HepG2 (cell line): ENCODE data around the gene SMIM44. TPM values are rescaled to one million over a fixed set of nuclear protein-coding genes. Genes with fewer than 3 reads are reported as not detected.

Experiments used
- ATAC-seq: fragments of 200-7000 bp; cut with Tn5 transposase; 3 replicates; pipeline ENCODE4 v1.9.1; 2020; ENCODE audit warnings: mild to moderate bottlenecking, moderate library complexity
- BruUV-seq: library from RNA; stranded (reverse); fragments of 400-500 nt; replicated peaks from 2 replicates; lab custom pipeline; 2021; lab: Mats Ljungman, UMichigan
- CTCF ChIA-PET: fragments of 300-600 bp; formaldehyde crosslinking; extraction: SDS; loops from one replicate; lab custom pipeline; 2021; ENCODE audit warnings: low total read pairs, inconsistent platforms, low intra/inter-chr PET ratio; lab: Yijun Ruan, JAX
- POLR2A ChIA-PET: fragments of 350-600 bp; sonication (Branson Sonifier 250); formaldehyde crosslinking; loops from one replicate; lab custom pipeline; 2020; ENCODE audit warnings: antibody characterized with exemption, inconsistent platforms; lab: Yijun Ruan, JAX
- DNase-seq: peaks from one replicate; pipeline ENCODE4 v3.0.0-alpha.2; 2015; ENCODE audit warnings: low spot score
- FAIRE-seq: peaks from 3 replicates; lab custom pipeline; 2011; peaks lifted over from hg19 to GRCh38; lab: Jason Lieb, UNC
- H2AFZ ChIP-seq: one replicate; pipeline ENCODE4 v1.6.1; 2011; ENCODE audit warnings: low read length, inconsistent platforms
- H3K27ac ChIP-seq: fragments of 300-600 bp; 3 replicates; pipeline ENCODE4 v1.8.0; 2011; ENCODE audit warnings: mixed run types, mild to moderate bottlenecking, mixed read lengths, low read length, inconsistent platforms; ENCODE audit not compliant: insufficient read depth; ENCODE audit errors: extremely low read length
- H3K27me3 ChIP-seq, 2 experiments: fragments of 200-600 bp in 1 of 2; 2 replicates in 1 of 2; 3 replicates in 1 of 2; pipeline versions ENCODE4 v1.6.0 to v1.8.0; 2011; ENCODE audit warnings: low read length in 2 of 2, mild to moderate bottlenecking in 2 of 2, moderate library complexity in 2 of 2, inconsistent platforms in 1 of 2; ENCODE audit not compliant: insufficient read depth in 2 of 2, control insufficient read depth in 1 of 2
- H3K36me3 ChIP-seq, 2 experiments: fragments of 200-600 bp in 1 of 2; replicated peaks in 1 of 2; 2 replicates in 1 of 2; 3 replicates in 1 of 2; pipeline versions ENCODE4 v1.5.1 to v1.8.0; 2011; ENCODE audit warnings: low read length in 2 of 2, inconsistent platforms in 1 of 2; ENCODE audit not compliant: insufficient read depth in 2 of 2, control insufficient read depth in 1 of 2
- H3K4me1 ChIP-seq: 2 replicates; pipeline ENCODE4 v1.5.1; 2012; ENCODE audit warnings: low read length, inconsistent platforms; ENCODE audit not compliant: insufficient read depth
- H3K4me2 ChIP-seq: 2 replicates; pipeline ENCODE4 v1.6.0; 2011; ENCODE audit warnings: low read depth, low read length, inconsistent platforms
- H3K4me3 ChIP-seq, 3 experiments: fragments of 200-600 bp in 1 of 3; sonication (generic), shearing (Covaris generic) in 1 of 3; replicated peaks in 1 of 3; 2 replicates each; pipeline ENCODE4 v1.5.1; 2011 to 2016; ENCODE audit warnings: low read length in 3 of 3, inconsistent platforms in 2 of 3, low read depth in 2 of 3, mild to moderate bottlenecking in 2 of 3, control low read depth in 1 of 3, mixed read lengths in 1 of 3; ENCODE audit not compliant: insufficient read depth in 1 of 3
- H3K79me2 ChIP-seq: one replicate; pipeline ENCODE4 v1.6.1; 2011; ENCODE audit warnings: low read length, inconsistent platforms; ENCODE audit not compliant: insufficient read depth
- H3K9ac ChIP-seq: 2 replicates; pipeline ENCODE4 v1.6.0; 2011; ENCODE audit warnings: mild to moderate bottlenecking, low read depth, low read length, inconsistent platforms; ENCODE audit not compliant: insufficient read depth
- H3K9me3 ChIP-seq: 2 replicates; pipeline ENCODE4 v1.5.1; 2012; ENCODE audit warnings: mild to moderate bottlenecking, low read length
- H4K20me1 ChIP-seq: 2 replicates; pipeline ENCODE4 v1.6.0; 2011; ENCODE audit warnings: inconsistent platforms, mild to moderate bottlenecking, low read length, moderate library complexity; ENCODE audit not compliant: insufficient read depth
- AGO1 ChIP-seq: fragments of 200-400 bp; formaldehyde crosslinking; IDR thresholded peaks from 2 replicates; pipeline ENCODE4 v1.6.1; 2017; ENCODE audit warnings: mild to moderate bottlenecking, low read depth, low read length, moderate library complexity; ENCODE audit not compliant: poor library complexity, severe bottlenecking
- HOXD1 ChIP-seq: sonication (generic); formaldehyde crosslinking; IDR thresholded peaks from 2 replicates; pipeline ENCODE4 v1.5.0; 2020; ENCODE audit warnings: missing genetic modification reagents
- PRPF4 ChIP-seq: fragments of 200-400 bp; formaldehyde crosslinking; IDR thresholded peaks from 2 replicates; pipeline ENCODE4 v1.6.1; 2016; ENCODE audit warnings: low read length, low read depth; ENCODE audit not compliant: poor library complexity, severe bottlenecking
- RBFOX2 ChIP-seq: fragments of 200-400 bp; formaldehyde crosslinking; IDR thresholded peaks from 2 replicates; pipeline ENCODE4 v1.6.1; 2017; ENCODE audit warnings: low read depth, mild to moderate bottlenecking, low read length
- THYN1 ChIP-seq: sonication (generic); formaldehyde crosslinking; IDR thresholded peaks from 2 replicates; pipeline ENCODE4 v1.8.1; 2023; ENCODE audit warnings: low read depth, mild to moderate bottlenecking, moderate library complexity, missing genetic modification reagents, borderline replicate concordance
- ZNF101 ChIP-seq: sonication (generic); formaldehyde crosslinking; IDR thresholded peaks from 2 replicates; pipeline ENCODE4 v1.4.0; 2020; ENCODE audit warnings: mild to moderate bottlenecking, low read depth, missing genetic modification reagents, borderline replicate concordance
- ZNF121 ChIP-seq: sonication (generic); formaldehyde crosslinking; IDR thresholded peaks from 2 replicates; pipeline ENCODE4 v1.5.0; 2020; ENCODE audit warnings: mild to moderate bottlenecking, missing genetic modification reagents
- ZNF781 ChIP-seq: sonication (generic); formaldehyde crosslinking; IDR thresholded peaks from 2 replicates; pipeline ENCODE4 v1.5.1; 2020; ENCODE audit warnings: borderline replicate concordance, mild to moderate bottlenecking, missing genetic modification reagents; ENCODE audit errors: not compliant biosample characterization
- WGBS: methylation state at CpG from one replicate; pipeline ENCODE4 v1.1.6; 2017; ENCODE audit warnings: low lambda C conversion rate; 5-methylcytosine and 5-hydroxymethylcytosine counted together
- in situ Hi-C: cut with HindIII; loops from 2 replicates; pipeline ENCODE4 v1.10.0; 2017; ENCODE audit warnings: low pct_unique_long_range_greater_than_20kb; ENCODE audit not compliant: extremely low pct_ligation_motif_present
- intact Hi-C: fragments of 100-400 bp; cut with micrococcal nuclease; formaldehyde crosslinking; loops from one replicate; pipeline ENCODE4 v1.10.0; 2022; ENCODE audit not compliant: unreplicated experiment
- polyA plus RNA-seq, 8 experiments: library from polyadenylated mRNA; depleted of rRNA in 3 of 8; stranded (reverse) in 7 of 8; unstranded in 1 of 8; fragments of >200 nt; fragmentation: Illumina TruSeq in 4 of 8; extraction: Trizol in 4 of 8; gene quantifications; 2 replicates each; pipeline versions ENCODE4 v1.2.1 to v1.2.3, GENCODE V29; 2011 to 2016; ENCODE audit warnings: low read depth in 4 of 8, missing spikeins in 1 of 8, mixed read lengths in 1 of 8; ENCODE audit not compliant: insufficient read depth in 1 of 8
- total RNA-seq, 5 experiments: library from RNA; depleted of rRNA; stranded (reverse); fragments of >200 nt; fragmentation: Illumina TruSeq; extraction: Trizol; gene quantifications; 2 replicates each; pipeline ENCODE4 v1.2.3, GENCODE V29; 2016; ENCODE audit warnings: low read depth in 1 of 5
- TF ChIP-seq, protein P1 (sequence below): sonication (generic); formaldehyde crosslinking; IDR thresholded peaks from 2 replicates; pipeline ENCODE4 v1.8.1; 2023; ENCODE audit warnings: mild to moderate bottlenecking, missing genetic modification reagents
- TF ChIP-seq, protein P2 (sequence below), 2 experiments: sonication (generic) in 1 of 2; formaldehyde crosslinking in 1 of 2; IDR thresholded peaks; 2 replicates each; pipeline versions ENCODE4 v1.4.0 to v1.6.1; 2018 to 2020; ENCODE audit warnings: missing genetic modification reagents in 2 of 2, borderline replicate concordance in 1 of 2, low read depth in 1 of 2, mild to moderate bottlenecking in 1 of 2, missing biosample characterization in 1 of 2

The SMIM44 gene
- total and polyA plus RNA-seq, 2 of the 13 experiments (the other 11 are each of a cell fraction or from before 2014, with no cell fraction given) = not detected

DNA sequence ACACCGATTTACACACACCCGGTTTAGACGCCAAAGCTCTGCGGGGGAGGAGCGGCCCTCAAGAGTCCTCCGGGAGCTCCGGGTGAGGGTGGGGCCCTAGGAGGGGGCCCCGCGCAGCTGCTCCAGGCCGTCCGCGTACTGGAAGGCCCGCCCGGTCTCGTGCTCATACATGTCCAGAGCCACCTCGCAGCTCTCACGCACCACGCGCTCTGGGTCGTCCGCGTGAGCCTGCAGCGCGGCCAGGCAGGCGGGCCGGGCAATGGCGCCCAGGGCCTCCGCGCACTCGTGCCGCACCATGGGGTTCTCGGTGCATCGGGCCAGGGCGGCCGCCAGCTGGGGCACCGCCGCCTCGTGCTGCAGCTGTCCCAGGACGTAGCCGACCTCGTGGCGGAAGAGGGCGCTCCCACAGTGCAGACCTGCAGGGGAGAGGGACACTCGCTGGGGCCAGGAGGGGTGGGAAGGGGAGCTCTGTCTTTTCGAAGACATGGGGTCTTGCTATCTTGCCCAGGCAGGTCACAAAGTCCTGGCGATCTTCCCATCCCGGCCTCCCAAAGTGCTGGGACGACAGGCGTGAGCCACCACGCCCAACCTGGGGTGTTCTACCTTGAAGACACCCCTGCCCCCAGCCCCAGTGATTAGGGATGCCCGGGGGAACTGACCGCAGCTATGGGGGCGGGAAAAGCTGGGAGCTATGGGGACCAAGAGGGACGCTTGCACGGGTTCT lies 8.3 kb upstream of the SMIM44 start:
- no peak for ATAC-seq
- DNase-seq = no peak
- no peak overlapping the region for H2AFZ ChIP-seq
- H3K27ac ChIP-seq = no peak overlapping the region
- H3K27me3 ChIP-seq = no peaks in the 10 kb centered on the region; a peak in 1 of 5 replicates
- H3K36me3 ChIP-seq = peaks cover 11 to 40% of the 10 kb centered on the region in 2 experiments; a peak in 4 of 5 replicates
- no peaks in the 10 kb centered on the region for H3K9me3 ChIP-seq
- H3K4me1 ChIP-seq = no peaks in the 10 kb centered on the region
- no peaks in the 10 kb centered on the region for H3K79me2 ChIP-seq
- TF ChIP-seq ZNF121 (CRISPR knock-in tag) = 0 out of 2 replicates have a peak, but pooled peaks have one; percentile 42
- TF ChIP-seq, protein P1, sequence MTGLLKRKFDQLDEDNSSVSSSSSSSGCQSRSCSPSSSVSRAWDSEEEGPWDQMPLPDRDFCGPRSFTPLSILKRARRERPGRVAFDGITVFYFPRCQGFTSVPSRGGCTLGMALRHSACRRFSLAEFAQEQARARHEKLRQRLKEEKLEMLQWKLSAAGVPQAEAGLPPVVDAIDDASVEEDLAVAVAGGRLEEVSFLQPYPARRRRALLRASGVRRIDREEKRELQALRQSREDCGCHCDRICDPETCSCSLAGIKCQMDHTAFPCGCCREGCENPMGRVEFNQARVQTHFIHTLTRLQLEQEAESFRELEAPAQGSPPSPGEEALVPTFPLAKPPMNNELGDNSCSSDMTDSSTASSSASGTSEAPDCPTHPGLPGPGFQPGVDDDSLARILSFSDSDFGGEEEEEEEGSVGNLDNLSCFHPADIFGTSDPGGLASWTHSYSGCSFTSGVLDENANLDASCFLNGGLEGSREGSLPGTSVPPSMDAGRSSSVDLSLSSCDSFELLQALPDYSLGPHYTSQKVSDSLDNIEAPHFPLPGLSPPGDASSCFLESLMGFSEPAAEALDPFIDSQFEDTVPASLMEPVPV (CRISPR knock-in tag) = no peak
- peak; percentile 34; the same call in 1 of the 2 replicates for TF ChIP-seq RBFOX2
- no peaks in the 10 kb centered on the region for H4K20me1 ChIP-seq
- in situ Hi-C loops (no loop called here), intact Hi-C loops (no loop called here)
- no peak overlapping the region for H3K4me2 ChIP-seq
- CTCF ChIA-PET = no interaction called here
- POLR2A ChIA-PET = no interaction called here
- TSS peak; percentile 42 for BruUV-seq
- H3K9ac ChIP-seq = no peak overlapping the region
- no peak overlapping the region for H3K4me3 ChIP-seq
- no peak for FAIRE-seq
- 96% methylated on average over 33 of the region's 55 CpGs for WGBS

DNA sequence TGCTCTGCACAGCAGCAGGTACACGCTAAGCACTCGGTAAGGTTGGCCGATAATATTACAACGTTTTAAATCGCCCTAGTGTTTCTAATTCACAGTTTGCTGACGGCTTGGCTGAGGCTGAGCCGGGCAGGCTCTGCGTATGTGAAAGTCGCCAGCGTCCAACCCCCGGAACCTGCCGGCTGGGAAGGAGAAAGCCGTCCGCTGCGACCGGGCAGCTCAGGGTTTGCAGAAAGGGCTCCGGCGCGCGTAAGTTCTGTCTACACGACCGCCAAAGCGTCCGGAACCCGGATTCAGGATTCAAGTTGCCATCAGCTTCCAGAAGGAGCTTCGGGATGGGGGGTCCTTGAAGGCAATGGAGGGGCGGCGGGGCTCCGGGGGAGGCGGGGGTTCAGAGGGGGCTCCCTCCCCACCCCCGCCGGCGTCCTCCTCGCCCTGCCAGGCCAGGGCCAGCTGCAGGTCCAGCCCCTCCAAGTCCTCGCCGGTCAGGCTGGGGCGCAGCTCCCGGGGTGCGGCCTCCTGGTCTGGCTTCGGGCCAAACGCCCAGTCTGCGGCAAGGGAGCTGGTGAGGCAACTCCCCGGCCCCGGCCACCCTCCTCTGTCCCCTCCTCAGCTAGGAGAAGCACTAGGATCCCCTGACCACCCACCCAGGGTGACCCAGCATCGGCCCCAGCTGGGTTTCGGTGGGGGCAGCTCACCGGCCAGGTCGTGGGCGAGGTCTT lies 575 bp downstream of the SMIM44 start:
- ChIA-PET CTCF (no interaction called here), POLR2A (no interaction called here)
- Histone ChIP-seq H3K4me3 (no peak overlapping the region), H3K27ac (no peak overlapping the region), H3K36me3 (no peaks in the 10 kb centered on the region), H2AFZ (no peak overlapping the region), H3K9me3 (no peaks in the 10 kb centered on the region), H3K4me1 (peaks cover 20% of the 10 kb centered on the region), H3K79me2 (no peaks in the 10 kb centered on the region), H3K27me3 (no peaks in the 10 kb centered on the region), H3K4me2 (no peak overlapping the region), H4K20me1 (no peaks in the 10 kb centered on the region), H3K9ac (no peak overlapping the region)
- BruUV-seq = no TSS peak
- 78% methylated on average over 13 of the region's 49 CpGs for WGBS
- intact Hi-C loops (no loop called here), in situ Hi-C loops (no loop called here)
- ATAC-seq (no peak), DNase-seq (no peak), FAIRE-seq (no peak)
- TF ChIP-seq, protein P2, sequence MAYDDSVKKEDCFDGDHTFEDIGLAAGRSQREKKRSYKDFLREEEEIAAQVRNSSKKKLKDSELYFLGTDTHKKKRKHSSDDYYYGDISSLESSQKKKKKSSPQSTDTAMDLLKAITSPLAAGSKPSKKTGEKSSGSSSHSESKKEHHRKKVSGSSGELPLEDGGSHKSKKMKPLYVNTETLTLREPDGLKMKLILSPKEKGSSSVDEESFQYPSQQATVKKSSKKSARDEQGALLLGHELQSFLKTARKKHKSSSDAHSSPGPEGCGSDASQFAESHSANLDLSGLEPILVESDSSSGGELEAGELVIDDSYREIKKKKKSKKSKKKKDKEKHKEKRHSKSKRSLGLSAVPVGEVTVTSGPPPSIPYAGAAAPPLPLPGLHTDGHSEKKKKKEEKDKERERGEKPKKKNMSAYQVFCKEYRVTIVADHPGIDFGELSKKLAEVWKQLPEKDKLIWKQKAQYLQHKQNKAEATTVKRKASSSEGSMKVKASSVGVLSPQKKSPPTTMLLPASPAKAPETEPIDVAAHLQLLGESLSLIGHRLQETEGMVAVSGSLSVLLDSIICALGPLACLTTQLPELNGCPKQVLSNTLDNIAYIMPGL (CRISPR knock-in tag; IDR thresholded peaks at IDR 0.05; ENCODE audit: borderline replicate concordance in 1 of 2, low read depth in 1 of 2) = no peak
- TF ChIP-seq RBFOX2 (no peak), PRPF4 (peak; percentile 47), THYN1 (CRISPR knock-in tag) (no peak), ZNF101 (no peak), ZNF781 (no peak), AGO1 (peak; percentile 31), HOXD1 (CRISPR knock-in tag) (no peak)
